HG02588 (cell line): ENCODE results near the gene URB2.

Source experiments
- ATAC-seq: cut with Tn5 transposase; IDR thresholded peaks from one replicate; pipeline ENCODE4 v1.9.1; 2021; ENCODE audit warnings: mild to moderate bottlenecking, moderate library complexity; ENCODE audit not compliant: unreplicated experiment

The URB2 gene

DNA sequence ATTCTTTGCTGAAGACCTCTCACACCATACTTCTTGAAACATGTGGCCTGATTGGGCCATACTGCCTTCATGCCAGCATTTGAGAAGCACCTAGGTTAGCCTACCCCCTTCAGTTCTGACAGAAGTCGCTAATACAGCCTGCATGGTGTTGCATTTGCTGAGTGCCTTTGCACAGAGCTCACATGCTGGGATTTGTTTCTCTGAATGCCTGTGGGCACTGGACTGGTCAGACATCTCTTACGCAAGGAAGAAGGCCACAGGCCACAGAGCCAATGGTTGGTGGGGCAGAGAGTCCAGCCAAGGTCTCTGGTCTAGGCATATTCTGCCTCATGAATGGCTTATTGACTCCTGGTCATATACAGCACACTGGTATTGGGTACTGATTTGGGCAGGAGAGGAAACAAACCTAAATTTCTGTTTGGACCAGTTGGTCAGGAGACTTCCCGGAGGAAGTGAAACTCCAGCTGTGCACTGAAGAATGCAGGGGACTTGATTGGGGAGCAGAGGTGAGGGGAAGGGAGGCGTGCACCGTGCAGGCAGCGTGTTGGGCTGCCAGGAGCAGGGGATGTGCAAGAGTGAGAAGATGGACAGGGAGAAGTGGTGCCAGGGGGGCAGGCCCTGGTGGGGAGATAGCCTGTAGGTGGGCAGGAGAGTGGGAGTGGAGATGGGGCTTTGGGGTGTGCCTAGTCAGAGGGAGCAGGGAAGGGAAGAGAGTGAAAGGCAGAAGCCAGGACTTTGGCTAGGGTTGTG lies 18.1 kb downstream of the URB2 start:
- no peak for ATAC-seq

DNA sequence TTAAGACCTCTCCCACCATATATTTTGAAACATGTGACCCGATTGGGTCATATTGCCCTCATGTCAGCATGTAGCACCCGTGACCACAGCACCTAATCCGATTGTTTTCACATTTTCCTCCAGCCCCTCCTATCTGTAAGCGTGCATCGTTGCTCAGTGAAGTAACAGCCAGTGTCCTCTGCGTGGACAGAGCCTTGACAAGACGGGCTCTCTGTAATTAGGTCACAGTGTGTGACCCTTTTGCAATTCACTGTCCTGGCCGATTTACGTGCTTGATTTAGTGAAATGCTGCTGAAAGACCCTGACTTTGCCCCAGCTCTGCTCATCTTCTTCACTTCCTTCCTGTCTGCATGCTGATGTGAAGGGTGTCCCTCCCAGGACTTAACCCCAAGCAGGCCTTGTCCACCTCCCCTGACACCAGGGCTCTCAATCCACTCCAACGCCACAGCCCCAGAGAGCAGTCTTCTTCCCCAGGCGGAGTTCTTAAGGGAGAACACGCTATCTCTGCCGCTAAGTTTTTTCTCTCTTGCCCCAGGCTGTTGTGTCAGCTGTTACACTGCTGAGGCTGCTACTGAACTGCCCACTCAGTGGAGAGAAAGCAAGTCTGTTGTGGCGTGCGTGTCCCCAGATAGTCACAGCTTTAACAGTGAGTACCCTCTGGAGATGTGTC lies 19.4 kb downstream of the URB2 start:
- no peak for ATAC-seq

DNA sequence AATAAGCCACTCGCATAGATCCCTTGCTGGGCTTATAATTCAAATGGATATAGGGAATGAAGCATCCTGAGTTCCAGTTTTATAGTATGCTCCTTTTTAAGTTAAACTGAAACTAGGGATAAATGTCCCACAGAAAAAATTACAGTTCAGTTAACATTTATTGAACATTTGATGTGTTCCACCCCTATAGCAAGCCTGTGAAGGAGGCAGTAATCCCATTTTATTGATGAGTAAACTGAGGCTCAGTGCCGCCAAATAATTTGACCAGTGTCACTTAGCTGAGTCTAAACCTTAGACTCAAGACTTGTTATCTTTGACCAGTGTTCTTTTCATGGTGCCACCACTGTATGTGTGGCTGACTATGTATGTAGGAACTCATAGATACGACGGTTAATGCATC lies 22.4 kb downstream of the URB2 start:
- no peak for ATAC-seq

DNA sequence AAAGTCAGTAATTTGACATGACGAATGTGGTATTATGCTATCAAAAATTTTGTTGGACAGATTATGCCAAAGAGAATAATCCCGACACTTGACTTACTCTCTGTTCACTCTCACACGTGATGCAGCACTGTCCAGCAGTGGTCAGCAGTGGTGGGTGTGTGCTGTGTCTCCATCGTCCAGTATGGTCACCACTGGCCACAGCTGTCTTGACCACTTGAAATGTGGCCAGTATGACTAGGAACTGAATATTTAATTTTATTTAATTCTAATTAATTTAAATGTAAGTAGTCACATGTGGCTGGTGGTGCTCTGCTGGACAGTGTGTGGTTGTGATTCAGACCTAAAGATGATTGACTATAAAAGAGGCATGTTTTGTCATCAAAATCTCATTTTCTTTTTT lies 24.0 kb downstream of the URB2 start:
- ATAC-seq = no peak

DNA sequence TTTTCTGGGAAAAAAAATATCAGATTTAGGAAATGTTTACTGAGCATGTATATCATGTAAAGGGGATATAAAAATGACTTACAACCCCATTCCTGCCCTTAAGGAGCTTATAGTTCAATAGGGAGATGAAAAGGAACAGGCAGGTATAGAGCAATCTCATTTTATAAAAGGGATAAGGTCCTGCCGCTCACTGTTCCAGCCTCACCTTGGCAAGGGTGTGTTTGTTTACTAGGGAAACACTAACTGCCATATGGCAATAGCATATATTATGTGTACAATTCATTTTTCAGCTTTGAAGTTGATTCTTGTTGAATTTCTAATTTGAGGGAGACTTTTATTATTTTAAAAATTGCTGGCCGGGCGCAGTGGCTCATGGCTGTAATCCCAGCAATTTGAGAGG lies 25.5 kb downstream of the URB2 start:
- no peak for ATAC-seq

DNA sequence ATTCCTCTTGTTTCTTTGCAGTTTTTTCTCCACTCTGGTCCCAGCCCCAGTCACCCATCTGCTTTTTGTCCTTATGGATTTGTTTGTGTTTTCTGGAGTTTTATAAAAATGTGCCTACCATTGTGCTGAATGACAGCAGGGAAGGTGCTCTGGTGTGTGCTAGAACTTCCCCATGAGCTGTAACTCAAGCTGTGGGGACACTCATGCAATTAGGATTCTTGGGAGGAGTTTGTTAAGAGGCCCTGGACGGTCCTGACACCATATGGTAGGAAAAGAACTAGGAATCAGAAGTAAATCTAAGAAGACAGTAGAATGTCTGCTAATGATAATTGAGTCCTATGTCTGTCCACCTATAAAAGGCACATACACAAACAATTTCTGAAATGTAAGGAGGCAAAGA lies 27.4 kb downstream of the URB2 start:
- no peak for ATAC-seq

- ATAC-seq = no peak
Observed at GRCh38 chr1:229655781-229656180, 29.7 kb downstream of the URB2 start.

- no peak for ATAC-seq
Observed at GRCh38 chr1:229657993-229658755, 32.1 kb downstream of the URB2 start.

- ATAC-seq = peak; percentile 68
Observed at GRCh38 chr1:229661022-229661877, 35.2 kb downstream of the URB2 start.

- ATAC-seq = no peak
Observed at GRCh38 chr1:229661897-229662296, 35.9 kb downstream of the URB2 start.

- ATAC-seq = no peak
Observed at GRCh38 chr1:229664133-229664689, 38.2 kb downstream of the URB2 start.

- ATAC-seq = no peak
Observed at GRCh38 chr1:229665912-229666558, 40.0 kb downstream of the URB2 start.

DNA sequence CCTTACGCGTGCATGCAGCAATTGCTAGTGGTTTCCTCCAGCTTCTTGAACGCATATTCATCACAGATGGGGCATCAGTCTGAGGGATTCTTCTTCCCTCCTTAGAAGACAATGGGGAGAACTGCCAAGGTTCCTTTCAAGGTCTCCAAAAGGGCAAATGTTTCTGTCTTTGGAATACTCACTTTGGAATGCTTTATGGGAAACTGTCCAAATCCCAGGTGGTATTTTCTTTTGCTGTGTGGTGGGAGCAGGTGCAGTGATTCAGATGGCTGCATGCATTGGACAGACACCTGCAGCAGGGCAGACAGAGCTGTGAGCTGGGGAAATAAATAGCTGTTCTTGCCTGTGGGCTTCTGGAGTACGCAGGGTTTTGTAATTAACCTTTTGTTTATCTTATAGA lies 40.5 kb downstream of the URB2 start:
- ATAC-seq = no peak

DNA sequence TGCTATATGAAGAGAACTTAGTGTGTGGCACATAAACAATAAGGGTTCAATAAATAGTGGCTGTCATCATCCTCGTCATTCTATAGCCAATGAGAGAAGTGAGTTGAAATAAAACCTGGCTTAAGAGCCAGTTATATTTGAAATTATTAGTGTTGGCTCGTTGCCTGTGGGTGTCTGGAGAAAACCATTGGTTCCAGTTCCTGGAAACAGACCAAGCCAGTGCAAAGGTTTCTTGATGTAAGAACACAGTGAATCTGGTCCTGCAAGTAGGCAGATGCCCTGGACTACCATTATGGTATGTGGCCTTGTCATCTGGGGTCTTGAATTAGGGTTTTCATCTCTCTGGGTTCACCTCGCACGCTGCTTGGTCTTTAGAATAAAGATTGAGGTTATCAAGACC lies 43.3 kb downstream of the URB2 start:
- no peak for ATAC-seq

GRCh38 chr1:229671310-229671709 lies 45.3 kb downstream of the URB2 start:
- no peak for ATAC-seq

DNA sequence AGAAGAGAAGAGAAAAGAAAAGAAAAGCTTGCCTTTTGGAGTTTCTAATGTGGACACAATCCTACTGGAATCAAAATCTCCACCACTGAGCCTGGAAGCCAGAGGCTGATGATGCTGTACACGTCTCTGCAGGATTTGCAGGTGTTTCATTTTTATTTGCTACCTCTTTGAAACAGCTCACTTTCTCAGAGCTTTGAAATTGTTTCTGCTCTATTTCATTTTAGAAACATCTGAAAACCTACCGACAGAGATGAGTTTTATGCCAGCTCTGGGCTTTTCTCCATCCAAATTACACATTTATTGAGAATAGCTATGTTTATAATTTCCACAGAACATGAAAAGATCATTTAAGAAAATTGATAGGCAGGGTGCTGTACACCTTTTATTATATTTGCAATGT lies 46.2 kb downstream of the URB2 start:
- no peak for ATAC-seq

GRCh38 chr1:229674042-229674441 lies 48.0 kb downstream of the URB2 start:
- ATAC-seq = no peak

- no peak for ATAC-seq
Observed at GRCh38 chr1:229675396-229675795, 49.3 kb downstream of the URB2 start.

DNA sequence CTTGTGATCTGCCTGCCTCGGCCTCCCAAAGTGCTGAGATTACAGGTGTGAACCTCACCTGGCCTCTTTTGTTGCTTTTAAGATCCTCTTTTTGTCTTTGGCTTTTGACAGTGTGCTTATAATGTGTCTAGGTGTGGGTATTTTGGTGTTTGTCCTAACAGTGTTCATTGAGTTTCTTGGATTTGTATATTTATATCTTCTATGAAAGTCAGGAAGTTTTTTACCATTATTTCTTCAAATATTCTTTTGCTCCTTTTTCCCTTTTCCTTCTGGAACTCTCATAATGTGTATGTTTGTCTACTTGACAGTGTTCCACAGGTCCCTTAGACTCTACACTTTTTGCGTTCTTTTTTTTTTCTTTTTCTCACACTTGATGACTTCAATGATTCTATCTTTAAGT lies 59.1 kb downstream of the URB2 start:
- no peak for ATAC-seq

DNA sequence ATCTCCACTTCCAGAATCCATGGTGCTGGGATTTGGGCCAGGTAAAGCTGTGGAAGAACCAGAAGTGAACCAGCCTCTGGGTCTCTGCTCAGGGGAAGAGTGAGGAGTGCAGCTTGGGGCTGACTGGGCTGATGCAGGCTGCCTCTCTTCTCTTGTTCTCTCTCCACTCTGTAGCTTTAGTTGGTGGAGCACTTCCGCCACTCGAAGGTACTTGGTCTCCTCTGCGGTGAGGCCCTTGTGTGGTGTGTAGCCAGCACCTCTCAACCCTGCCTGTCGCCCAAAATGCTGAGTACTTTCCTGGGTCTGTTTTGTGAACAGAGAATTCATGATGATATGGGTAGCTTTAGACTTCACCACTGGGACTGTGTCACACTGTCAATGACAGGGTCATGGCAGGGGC lies 63.2 kb downstream of the URB2 start:
- ATAC-seq = no peak
